GM23338 (cell line): ENCODE data around the gene MFAP3. TPM values are rescaled to one million over a fixed set of nuclear protein-coding genes. Genes with fewer than 3 reads are reported as not detected.

Experiments
- ATAC-seq: fragments of 200-7000 bp; cut with Tn5 transposase; 3 replicates; pipeline ENCODE4 v1.9.1; 2020
- DNase-seq: peaks from one replicate; pipeline ENCODE4 v3.0.0-alpha.2; 2015; ENCODE audit warnings: low spot score
- H2AFZ ChIP-seq: fragments of 200-600 bp; sonication (generic); 2 replicates; pipeline ENCODE4 v1.8.0; 2016; ENCODE audit warnings: antibody characterized with exemption, mild to moderate bottlenecking, moderate library complexity
- H3F3A ChIP-seq: fragments of 200-600 bp; sonication (generic); replicated peaks from 2 replicates; pipeline ENCODE4 v1.8.0; 2017; ENCODE audit warnings: antibody characterized with exemption, mixed run types, low read depth
- H3K27ac ChIP-seq: fragments of 200-600 bp; sonication (generic); 2 replicates; pipeline ENCODE4 v1.6.1; 2016; ENCODE audit warnings: low read depth
- H3K27me3 ChIP-seq: fragments of 200-600 bp; sonication (generic); 2 replicates; pipeline ENCODE4 v1.8.0; 2016; ENCODE audit warnings: mild to moderate bottlenecking, mixed run types, moderate library complexity; ENCODE audit not compliant: insufficient read depth
- H3K36me3 ChIP-seq: fragments of 200-600 bp; sonication (generic); 2 replicates; pipeline ENCODE4 v1.8.0; 2016; ENCODE audit warnings: mild to moderate bottlenecking; ENCODE audit not compliant: insufficient read depth
- H3K4me1 ChIP-seq: fragments of 200-600 bp; sonication (generic); 2 replicates; pipeline ENCODE4 v1.8.0; 2016; ENCODE audit warnings: mild to moderate bottlenecking, moderate library complexity; ENCODE audit not compliant: insufficient read depth
- H3K4me2 ChIP-seq: fragments of 200-600 bp; sonication (generic); 2 replicates; pipeline ENCODE4 v1.7.1; 2017; ENCODE audit warnings: mixed run types
- H3K4me3 ChIP-seq: fragments of 200-600 bp; sonication (generic); 2 replicates; pipeline ENCODE4 v1.6.1; 2016; ENCODE audit warnings: mixed run types
- H3K79me2 ChIP-seq: fragments of 200-600 bp; sonication (generic); replicated peaks from 2 replicates; pipeline ENCODE4 v1.8.0; 2017; ENCODE audit warnings: mild to moderate bottlenecking; ENCODE audit not compliant: insufficient read depth
- H3K9me2 ChIP-seq: fragments of 200-600 bp; sonication (generic); 2 replicates; pipeline ENCODE4 v1.8.0; 2017; ENCODE audit not compliant: insufficient read depth
- H4K20me1 ChIP-seq: fragments of 200-600 bp; sonication (generic); replicated peaks from 2 replicates; pipeline ENCODE4 v1.8.0; 2017; ENCODE audit warnings: mild to moderate bottlenecking; ENCODE audit not compliant: insufficient read depth
- H3K27ac Mint-ChIP-seq: 2 replicates; pipeline ENCODE4 v1.8.0; 2020; ENCODE audit warnings: inconsistent platforms, mild to moderate bottlenecking, moderate library complexity, mixed read lengths
- H3K27me3 Mint-ChIP-seq: 3 replicates; pipeline ENCODE4 v1.8.0; 2022; ENCODE audit warnings: low read depth, mild to moderate bottlenecking, moderate library complexity, mixed read lengths, inconsistent platforms; ENCODE audit not compliant: insufficient read depth, poor library complexity
- H3K36me3 Mint-ChIP-seq: 3 replicates; pipeline ENCODE4 v1.8.0; 2021; ENCODE audit warnings: low read depth, mild to moderate bottlenecking, inconsistent platforms, moderate library complexity, mixed read lengths
- H3K4me1 Mint-ChIP-seq: 3 replicates; pipeline ENCODE4 v1.8.0; 2020; ENCODE audit warnings: mild to moderate bottlenecking, inconsistent platforms, mixed read lengths
- H3K4me3 Mint-ChIP-seq: 3 replicates; pipeline ENCODE4 v1.8.0; 2021; ENCODE audit warnings: moderate library complexity, mild to moderate bottlenecking, inconsistent platforms, mixed read lengths
- H3K9me3 Mint-ChIP-seq: 3 replicates; pipeline ENCODE4 v1.8.0; 2020; ENCODE audit warnings: moderate library complexity, mild to moderate bottlenecking, inconsistent platforms, mixed read lengths
- CTCF ChIP-seq, 2 experiments: fragments of 200-600 bp in 1 of 2; sonication (generic) in 1 of 2; conservative IDR thresholded peaks; 2 replicates each; pipeline versions ENCODE4 v1.5.1 to v1.6.1; 2016 to 2017; ENCODE audit warnings: antibody characterized with exemption in 2 of 2, low read depth in 2 of 2, mild to moderate bottlenecking in 2 of 2, moderate library complexity in 1 of 2
- ETS1 ChIP-seq: IDR thresholded peaks from 2 replicates; pipeline ENCODE4 v1.6.1; 2016; ENCODE audit warnings: antibody characterized with exemption
- EZH2 ChIP-seq: fragments of 200-600 bp; sonication (generic); IDR thresholded peaks from one replicate; pipeline ENCODE4 v1.8.0; 2017; ENCODE audit warnings: antibody characterized with exemption, mild to moderate bottlenecking, low read depth; ENCODE audit not compliant: unreplicated experiment
- EZH2phosphoT487 ChIP-seq: fragments of 200-600 bp; sonication (generic); IDR thresholded peaks from one replicate; pipeline ENCODE4 v1.8.1; 2018; ENCODE audit warnings: antibody characterized with exemption; ENCODE audit not compliant: unreplicated experiment
- JUNB ChIP-seq: IDR thresholded peaks from one replicate; pipeline ENCODE4 v1.6.1; 2016; ENCODE audit warnings: antibody characterized with exemption; ENCODE audit not compliant: unreplicated experiment
- NANOG ChIP-seq: IDR thresholded peaks from 2 replicates; pipeline ENCODE4 v1.6.1; 2016; ENCODE audit warnings: antibody characterized with exemption, borderline replicate concordance
- POLR2AphosphoS5 ChIP-seq: IDR thresholded peaks from 2 replicates; pipeline ENCODE4 v1.6.1; 2016; ENCODE audit warnings: antibody characterized with exemption, low read depth
- REST ChIP-seq: IDR thresholded peaks from one replicate; pipeline ENCODE4 v1.6.1; 2018; ENCODE audit warnings: antibody characterized with exemption; ENCODE audit not compliant: unreplicated experiment
- STAT1 ChIP-seq: IDR thresholded peaks from one replicate; pipeline ENCODE4 v1.6.1; 2016; ENCODE audit warnings: antibody characterized with exemption; ENCODE audit not compliant: unreplicated experiment
- ZNF114 ChIP-seq: fragments of 250-450 bp; sonication (Bioruptor Pico); IDR thresholded peaks from 2 replicates; pipeline ENCODE4 v1.5.0; 2020; ENCODE audit warnings: mild to moderate bottlenecking, moderate library complexity
- ZNF462 ChIP-seq: fragments of 250-450 bp; sonication (Bioruptor Pico); IDR thresholded peaks from 2 replicates; pipeline ENCODE4 v1.5.0; 2020; ENCODE audit warnings: mild to moderate bottlenecking, moderate library complexity
- polyA plus RNA-seq: library from polyadenylated mRNA; unstranded; fragments of >200 nt; fragmentation: Nextera tagmentation; extraction: Ambion mirVana; gene quantifications from 2 replicates; pipeline ENCODE4 v1.2.1, GENCODE V29; 2016
- total RNA-seq: library from RNA; depleted of rRNA; stranded (reverse); fragments of >200 nt; shearing (Covaris generic); gene quantifications from 2 replicates; pipeline ENCODE4 v1.2.3, GENCODE V29; 2014

The MFAP3 gene
- total and polyA plus RNA-seq, 2 experiments from 2014 or later, result 2.9 to 47.5 TPM

GRCh38 chr5:154087260-154087659 is 48.5 kb downstream of the MFAP3 start (continued):
- TF ChIP-seq EZH2phosphoT487, result no peak
- TF ChIP-seq POLR2AphosphoS5, result no peak
- no peak for TF ChIP-seq EZH2
- TF ChIP-seq ETS1, result no peak
- TF ChIP-seq NANOG, result no peak
- no peak for TF ChIP-seq CTCF (conservative IDR thresholded peaks at IDR 0.05; ENCODE audit: low read depth in 2 of 2)
- TF ChIP-seq STAT1, result no peak

GRCh38 chr5:154088801-154089200 is 50.0 kb downstream of the MFAP3 start:
- Histone ChIP-seq H3F3A (no peaks in the 10 kb centered on the region), H3K36me3 (no peaks in the 10 kb centered on the region), H3K9me2 (no peaks in the 10 kb centered on the region), H3K4me3 (no peak overlapping the region), H3K27me3 (no peaks in the 10 kb centered on the region), H3K27ac (no peak overlapping the region), H3K79me2 (no peaks in the 10 kb centered on the region), H2AFZ (no peak overlapping the region), H3K4me2 (no peak overlapping the region), H4K20me1 (no peaks in the 10 kb centered on the region), H3K4me1 (peaks cover 17% of the 10 kb centered on the region; the same call in 1 of the 2 replicates)
- H3K27ac Mint-ChIP-seq, result no peak overlapping the region
- H3K4me1 Mint-ChIP-seq, result peaks cover 36% of the 10 kb centered on the region
- peaks cover 2% of the 10 kb centered on the region for H3K27me3 Mint-ChIP-seq
- no peak for ATAC-seq
- H3K4me3 Mint-ChIP-seq, result no peak overlapping the region
- H3K9me3 Mint-ChIP-seq, result no peaks in the 10 kb centered on the region
- H3K36me3 Mint-ChIP-seq, result no peaks in the 10 kb centered on the region
- no peak for DNase-seq
- TF ChIP-seq JUNB, result no peak
- TF ChIP-seq NANOG, result no peak
- TF ChIP-seq REST, result no peak
- no peak for TF ChIP-seq STAT1
- TF ChIP-seq ZNF114 (CRISPR knock-in tag), result no peak
- no peak for TF ChIP-seq ETS1
- no peak for TF ChIP-seq POLR2AphosphoS5
- TF ChIP-seq ZNF462, result no peak
